H1 (cell line): ENCODE measurements around the gene ELL.

Experiments
- ASH2L ChIP-seq: fragments of 200-600, 300-600 bp; sonication (generic); IDR thresholded peaks from one replicate; pipeline ENCODE4 v1.7.1; 2017; ENCODE audit warnings: low read length
- CTCF ChIP-seq, 3 experiments: IDR thresholded peaks; 1 replicate in 2 of 3; 2 replicates in 1 of 3; pipeline versions ENCODE4 v1.5.1 to v1.6.1; 2011; ENCODE audit warnings: low read length in 3 of 3, mild to moderate bottlenecking in 3 of 3, inconsistent platforms in 2 of 3, low read depth in 1 of 3, moderate library complexity in 1 of 3; ENCODE audit not compliant: insufficient read depth in 1 of 3; ENCODE audit errors: control extremely low read depth in 1 of 3
- EZH2 ChIP-seq: fragments of 200-600 bp; sonication (generic); IDR thresholded peaks from 2 replicates; pipeline ENCODE4 v1.7.1; 2012; ENCODE audit warnings: low read depth, mild to moderate bottlenecking, moderate library complexity, low read length, inconsistent platforms; ENCODE audit not compliant: severe bottlenecking
- MAFK ChIP-seq: IDR thresholded peaks from 2 replicates; pipeline ENCODE4 v1.6.1; 2012; ENCODE audit warnings: low read depth, mild to moderate bottlenecking, improper control_type of control experiment, low read length
- RBBP5 ChIP-seq: IDR thresholded peaks from 2 replicates; pipeline ENCODE4 v1.7.1; 2012; ENCODE audit warnings: low read depth, mild to moderate bottlenecking, inconsistent platforms, low read length, moderate library complexity, borderline replicate concordance
- SP2 ChIP-seq: IDR thresholded peaks from 2 replicates; pipeline ENCODE4 v1.6.1; 2012; ENCODE audit warnings: mild to moderate bottlenecking, low read length, inconsistent platforms
- YY1 ChIP-seq: IDR thresholded peaks from 2 replicates; pipeline ENCODE4 v1.6.1; 2011; ENCODE audit warnings: low read depth, mild to moderate bottlenecking, low read length
- ZNF274 ChIP-seq: IDR thresholded peaks from 2 replicates; pipeline ENCODE4 v1.7.0; 2012; ENCODE audit warnings: low read length, borderline replicate concordance; ENCODE audit errors: extremely low read depth

DNA sequence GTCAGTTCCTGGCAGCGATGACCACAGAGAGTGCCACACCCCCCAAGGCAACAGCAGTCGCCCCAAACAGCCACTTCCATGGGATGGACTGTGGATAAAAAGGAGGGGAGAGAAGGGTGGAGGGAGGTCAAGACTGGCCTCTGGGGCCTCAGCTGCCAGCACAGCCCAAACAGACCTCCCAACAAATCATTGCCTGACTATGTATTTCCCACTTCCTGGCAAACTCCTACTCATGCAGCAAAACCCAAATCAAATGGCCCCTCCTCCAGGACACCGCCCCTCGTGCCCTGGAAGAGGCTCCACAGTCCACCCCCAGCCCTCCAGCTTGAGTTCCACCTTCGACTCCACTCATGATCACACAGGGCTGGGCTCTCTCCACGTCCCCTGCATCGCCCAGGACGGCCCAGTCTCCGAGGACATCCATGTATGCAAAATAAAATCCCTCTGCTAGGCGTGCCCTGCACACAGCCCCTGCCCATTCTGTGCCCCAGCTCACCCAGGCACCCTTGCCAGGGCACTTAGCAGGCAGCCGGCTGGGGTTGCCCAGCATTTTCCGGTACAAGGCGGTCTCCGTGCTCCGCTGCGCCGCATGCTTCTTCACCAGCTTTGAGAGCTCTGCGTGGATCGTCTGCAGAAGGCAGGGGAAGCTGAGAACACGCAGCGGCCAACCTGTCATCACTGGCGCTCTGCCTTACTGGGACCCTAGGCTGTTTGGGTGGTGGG is 10.5 kb upstream of the ELL start:
- TF ChIP-seq CTCF (IDR thresholded peaks at IDR 0.05; ENCODE audit: control extremely low read depth in 1 of 3, insufficient read depth in 1 of 3, low read depth in 1 of 3, low read length in 3 of 3) (no peak), SP2 (no peak), YY1 (no peak), EZH2 (no peak), MAFK (no peak), ASH2L (no peak), RBBP5 (no peak), ZNF274 (no peak)
